ENCODE results near the gene GPR35.

GPR35 gene, protein sequence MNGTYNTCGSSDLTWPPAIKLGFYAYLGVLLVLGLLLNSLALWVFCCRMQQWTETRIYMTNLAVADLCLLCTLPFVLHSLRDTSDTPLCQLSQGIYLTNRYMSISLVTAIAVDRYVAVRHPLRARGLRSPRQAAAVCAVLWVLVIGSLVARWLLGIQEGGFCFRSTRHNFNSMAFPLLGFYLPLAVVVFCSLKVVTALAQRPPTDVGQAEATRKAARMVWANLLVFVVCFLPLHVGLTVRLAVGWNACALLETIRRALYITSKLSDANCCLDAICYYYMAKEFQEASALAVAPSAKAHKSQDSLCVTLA

DNA sequence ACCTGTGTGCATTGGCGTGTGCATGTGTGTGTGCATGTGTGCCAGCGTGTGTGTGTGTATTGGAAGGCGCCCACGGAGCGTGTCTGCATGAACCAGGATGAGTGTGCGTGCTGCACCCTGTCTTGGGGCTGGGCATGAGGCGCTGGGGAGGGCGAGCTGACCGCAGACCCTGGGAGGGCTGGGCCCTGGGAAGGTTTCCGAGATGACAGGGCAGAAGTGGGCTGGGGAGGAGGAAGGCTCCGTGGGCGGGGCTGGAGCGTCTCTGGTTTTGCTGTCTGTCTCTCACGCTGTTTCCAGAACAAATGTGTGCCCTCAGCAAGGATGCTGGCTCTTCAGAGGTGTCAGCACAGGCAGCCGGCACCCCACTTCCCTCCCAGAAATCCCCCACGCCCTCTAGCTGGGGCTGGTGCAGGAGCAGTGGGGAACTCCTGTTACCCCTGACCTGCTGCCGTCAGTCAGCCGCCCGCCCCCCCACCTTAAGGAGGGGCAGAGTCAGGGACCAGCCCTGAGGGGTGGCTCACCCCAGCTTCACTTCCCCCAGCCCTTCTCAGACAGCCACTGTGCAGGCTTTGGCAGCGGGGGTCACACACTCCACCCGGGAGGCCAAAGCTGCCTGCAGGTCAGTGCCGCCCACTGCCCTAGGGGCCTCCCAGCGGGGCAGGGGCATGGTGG is at the start of gene GPR35:
TSS of gene GPR35 (plus strand) at position 531 of the 672 bp plus-strand sequence. CDS start 4,473 bp downstream, outside the sequence.
- in situ Hi-C loops (cut with MboI; ENCODE audit: low sequenced_read_pairs) = no loop called here

DNA sequence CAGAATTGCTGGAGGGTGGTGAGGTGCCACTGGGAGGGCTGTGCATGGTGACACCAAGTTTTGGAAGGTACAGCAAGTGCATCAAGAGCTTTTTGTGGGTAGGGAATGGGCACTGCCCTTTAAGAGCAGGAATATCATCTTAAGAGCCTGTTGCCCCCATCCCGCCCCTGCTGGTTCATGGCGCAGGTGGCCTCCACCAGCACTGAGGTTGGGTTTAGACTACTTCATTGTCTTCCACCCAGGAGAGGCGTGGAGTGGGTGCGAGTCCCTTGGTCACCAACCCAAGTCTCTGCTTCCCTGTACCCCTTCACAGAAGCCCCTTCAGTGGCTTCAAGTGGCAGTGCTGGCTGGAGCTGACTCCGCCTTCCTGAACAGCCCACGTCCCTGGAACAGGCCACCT is 49.2 kb upstream of the GPR35 start:
- in situ Hi-C loops (cut with MboI; ENCODE audit: low sequenced_read_pairs) = no loop called here

DNA sequence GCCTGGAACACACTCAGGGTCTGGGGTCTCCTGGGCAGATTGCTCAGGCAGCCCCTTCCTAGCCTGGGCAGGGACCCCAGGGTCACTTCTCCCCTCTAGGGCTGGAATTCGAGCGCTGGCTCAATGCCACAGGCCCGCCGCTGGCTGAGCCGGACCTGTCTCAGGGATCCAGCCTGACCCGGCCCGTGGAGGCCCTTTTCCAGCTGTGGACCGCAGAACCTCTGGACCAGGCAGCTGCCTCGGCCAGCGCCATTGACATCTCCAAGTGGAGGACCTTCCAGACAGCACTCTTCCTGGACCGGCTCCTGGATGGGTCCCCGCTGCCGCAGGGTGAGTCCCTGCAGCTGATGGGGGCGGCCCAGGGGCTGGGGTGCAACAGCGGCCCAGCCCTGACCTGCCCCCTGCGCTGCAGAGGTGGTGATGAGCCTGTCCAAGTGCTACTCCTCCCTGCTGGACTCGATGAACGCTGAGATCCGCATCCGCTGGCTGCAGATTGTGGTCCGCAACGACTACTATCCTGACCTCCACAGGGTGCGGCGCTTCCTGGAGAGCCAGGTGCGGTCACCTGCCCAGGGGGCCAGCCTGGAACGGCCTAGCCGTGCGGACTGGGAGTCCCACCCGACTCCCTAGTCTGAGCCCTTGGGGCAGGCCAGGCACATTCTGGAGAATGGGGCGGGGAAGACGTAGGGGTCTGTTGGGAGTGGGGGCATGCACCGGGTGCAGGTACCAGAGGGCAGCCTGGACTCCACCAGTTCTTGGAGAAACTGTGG is 48.7 kb upstream of the GPR35 start:
- in situ Hi-C loops (cut with MboI; ENCODE audit: low sequenced_read_pairs) = no loop called here

DNA sequence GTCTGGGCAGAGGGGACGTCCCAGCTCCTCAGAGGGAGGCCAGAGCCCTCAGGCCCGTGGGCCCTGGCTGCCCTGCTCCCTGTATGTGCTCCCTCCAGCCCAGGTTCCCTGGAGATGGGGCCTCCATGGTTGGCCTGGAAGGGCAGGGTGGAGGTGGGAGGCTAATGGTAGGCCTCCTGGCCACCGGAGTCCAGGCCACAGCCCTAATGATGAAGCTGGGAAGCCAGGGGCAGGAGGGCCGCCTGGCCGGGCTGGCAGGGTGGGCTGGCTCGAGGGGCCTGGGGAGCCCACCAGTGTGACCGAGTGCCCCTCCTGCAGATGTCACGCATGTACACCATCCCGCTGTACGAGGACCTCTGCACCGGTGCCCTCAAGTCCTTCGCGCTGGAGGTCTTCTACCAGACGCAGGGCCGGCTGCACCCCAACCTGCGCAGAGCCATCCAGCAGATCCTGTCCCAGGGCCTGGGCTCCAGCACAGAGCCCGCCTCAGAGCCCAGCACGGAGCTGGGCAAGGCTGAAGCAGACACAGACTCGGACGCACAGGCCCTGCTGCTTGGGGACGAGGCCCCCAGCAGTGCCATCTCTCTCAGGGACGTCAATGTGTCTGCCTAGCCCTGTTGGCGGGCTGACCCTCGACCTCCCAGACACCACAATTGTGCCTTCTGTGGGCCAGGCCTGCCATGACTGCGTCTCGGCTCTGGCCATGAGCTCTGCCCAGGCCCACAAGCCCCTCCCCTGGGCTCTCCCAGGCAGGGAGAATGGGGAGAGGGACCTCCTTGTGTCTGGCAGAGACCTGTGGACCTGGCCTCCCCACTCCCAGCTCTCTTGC is 47.8 kb upstream of the GPR35 start:
- in situ Hi-C loops (cut with MboI; ENCODE audit: low sequenced_read_pairs) = no loop called here

- in situ Hi-C loops (cut with MboI; ENCODE audit: low sequenced_read_pairs) = no loop called here
Measured at GRCh38 chr2:240578110-240578450, 47.2 kb upstream of the GPR35 start.

GRCh38 chr2:240578488-240578887 is 46.8 kb upstream of the GPR35 start:
- in situ Hi-C loops (cut with MboI; ENCODE audit: low sequenced_read_pairs) = no loop called here

DNA sequence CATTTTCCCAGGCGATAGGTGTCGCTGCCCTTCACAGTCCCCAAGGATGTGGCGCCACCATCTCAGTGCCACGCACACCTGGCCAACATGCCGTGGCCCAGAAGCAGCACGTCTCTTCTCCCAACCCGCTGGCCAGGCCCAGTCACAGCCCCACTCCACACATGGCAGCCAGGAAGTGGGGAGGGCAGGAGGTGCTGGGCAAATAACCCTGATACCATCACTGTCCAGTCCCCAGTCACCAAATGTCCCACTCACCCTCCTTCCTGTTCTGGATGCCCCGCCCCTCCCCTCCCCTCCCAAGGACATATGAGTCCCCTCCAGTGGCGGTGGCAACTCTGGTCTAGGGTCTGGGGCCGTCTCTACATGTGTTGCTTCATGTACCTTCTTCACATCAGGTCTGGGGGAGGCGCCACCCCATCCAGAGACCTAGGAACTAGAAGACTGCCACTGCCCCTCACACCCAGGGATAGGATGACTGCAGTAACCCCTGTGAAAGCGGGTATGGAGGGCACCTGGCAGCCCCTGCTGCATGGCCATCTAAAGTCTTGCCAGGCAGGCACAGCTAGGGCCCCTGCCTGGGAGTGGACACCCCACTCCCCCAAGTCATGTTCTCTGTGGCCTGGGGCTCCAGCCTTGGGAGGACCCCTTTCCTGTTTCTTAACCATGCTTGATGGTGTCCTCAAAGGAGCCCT is 46.1 kb upstream of the GPR35 start:
- in situ Hi-C loops (cut with MboI; ENCODE audit: low sequenced_read_pairs) = no loop called here

DNA sequence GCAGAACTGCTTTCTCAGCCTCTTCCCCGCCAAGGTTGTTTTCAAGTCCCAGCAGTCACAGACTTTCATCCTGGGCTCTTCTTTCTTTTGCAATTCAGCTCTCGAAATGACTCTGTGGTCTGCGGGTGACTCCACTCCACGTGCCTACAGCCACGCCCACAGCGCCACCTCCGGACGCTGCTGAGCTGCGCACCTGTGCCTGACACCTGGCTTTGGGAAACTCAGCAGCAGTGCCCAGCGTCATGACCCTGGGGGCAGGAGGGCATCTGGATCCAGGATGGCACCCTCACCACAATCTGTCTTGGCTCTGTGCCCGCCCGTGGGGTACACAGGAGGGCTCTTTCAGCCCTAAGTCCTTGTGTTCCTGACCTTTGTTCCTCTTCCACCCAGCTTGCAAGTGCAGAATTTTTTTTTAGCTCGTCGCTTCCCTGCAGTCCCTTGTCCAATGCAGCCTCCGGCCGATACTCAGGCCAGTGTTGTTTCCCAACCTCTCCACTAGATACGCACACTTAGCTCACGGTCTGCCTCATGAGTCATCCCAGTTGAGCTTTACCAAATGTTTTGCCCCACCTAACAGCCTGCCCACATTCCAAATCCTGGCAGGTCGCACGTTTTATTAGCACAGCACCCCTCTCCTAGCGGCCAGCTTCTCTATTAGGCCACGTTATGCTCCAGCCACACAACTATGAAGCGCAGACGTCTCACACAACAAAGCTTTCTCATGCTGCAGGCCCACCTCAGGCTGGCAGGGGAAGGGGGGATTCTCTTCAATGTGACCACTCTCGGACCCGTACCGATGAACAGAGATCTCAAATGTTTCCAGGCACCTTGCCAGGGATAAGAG is 45.3 kb upstream of the GPR35 start:
- in situ Hi-C loops (cut with MboI; ENCODE audit: low sequenced_read_pairs) = no loop called here

- in situ Hi-C loops (cut with MboI; ENCODE audit: low sequenced_read_pairs) = no loop called here
Measured at GRCh38 chr2:240581811-240582210, 43.5 kb upstream of the GPR35 start.

DNA sequence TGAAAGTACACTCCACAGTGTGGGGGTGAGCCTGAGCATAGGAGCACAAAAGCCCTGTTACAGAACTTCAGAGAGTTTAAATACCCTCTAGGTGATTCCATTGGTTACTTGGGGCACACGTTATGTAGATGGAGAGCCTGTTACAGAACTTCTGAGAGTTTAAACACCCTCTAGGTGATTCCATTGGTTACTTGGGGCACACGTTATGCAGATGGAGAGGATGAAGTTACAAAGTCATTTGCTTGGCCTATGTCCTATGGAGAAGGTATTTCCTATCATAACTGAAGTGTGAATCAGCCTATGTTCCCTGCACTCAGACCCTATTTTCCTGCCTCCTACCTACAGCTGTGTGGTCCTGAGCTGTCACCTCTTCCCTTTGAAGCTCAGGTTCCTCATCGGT is 42.5 kb upstream of the GPR35 start:
- in situ Hi-C loops (cut with MboI; ENCODE audit: low sequenced_read_pairs) = no loop called here

GRCh38 chr2:240583774-240584173 is 41.5 kb upstream of the GPR35 start:
- in situ Hi-C loops (cut with MboI; ENCODE audit: low sequenced_read_pairs) = no loop called here

- in situ Hi-C loops (cut with MboI; ENCODE audit: low sequenced_read_pairs) = no loop called here
Measured at GRCh38 chr2:240584486-240585031, 40.7 kb upstream of the GPR35 start.

DNA sequence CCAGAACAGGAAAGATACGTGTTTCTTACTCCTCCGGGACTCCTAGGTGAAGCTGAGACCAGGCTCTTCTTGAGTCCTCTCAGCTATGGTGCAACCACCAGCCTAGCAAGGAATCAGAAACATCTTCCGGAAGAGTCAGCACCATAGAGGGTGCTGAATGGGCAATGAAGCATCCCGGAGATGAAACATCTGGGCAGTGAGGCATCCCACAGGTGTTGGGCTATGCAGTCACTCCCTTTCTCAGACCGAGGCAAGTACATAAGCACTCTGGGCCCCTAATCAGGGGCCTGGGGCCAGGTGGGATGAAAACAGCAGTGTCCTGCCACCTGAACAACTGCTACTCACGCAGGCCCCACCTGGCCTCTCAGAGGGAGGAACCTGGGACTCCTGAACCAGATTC is 40.2 kb upstream of the GPR35 start:
- in situ Hi-C loops (cut with MboI; ENCODE audit: low sequenced_read_pairs) = no loop called here

GRCh38 chr2:240585681-240586197 is 39.5 kb upstream of the GPR35 start:
- in situ Hi-C loops (cut with MboI; ENCODE audit: low sequenced_read_pairs) = no loop called here

GRCh38 chr2:240586198-240586918 is 38.9 kb upstream of the GPR35 start, which contains the start of gene CAPN10:
TSS of gene CAPN10 (plus strand) at chr2:240586734. CDS start at chr2:240586912, 178 bp downstream.
- in situ Hi-C loops (cut with MboI; ENCODE audit: low sequenced_read_pairs) = no loop called here

GRCh38 chr2:240586919-240587800 is 38.1 kb upstream of the GPR35 start:
- in situ Hi-C loops (cut with MboI; ENCODE audit: low sequenced_read_pairs) = no loop called here

DNA sequence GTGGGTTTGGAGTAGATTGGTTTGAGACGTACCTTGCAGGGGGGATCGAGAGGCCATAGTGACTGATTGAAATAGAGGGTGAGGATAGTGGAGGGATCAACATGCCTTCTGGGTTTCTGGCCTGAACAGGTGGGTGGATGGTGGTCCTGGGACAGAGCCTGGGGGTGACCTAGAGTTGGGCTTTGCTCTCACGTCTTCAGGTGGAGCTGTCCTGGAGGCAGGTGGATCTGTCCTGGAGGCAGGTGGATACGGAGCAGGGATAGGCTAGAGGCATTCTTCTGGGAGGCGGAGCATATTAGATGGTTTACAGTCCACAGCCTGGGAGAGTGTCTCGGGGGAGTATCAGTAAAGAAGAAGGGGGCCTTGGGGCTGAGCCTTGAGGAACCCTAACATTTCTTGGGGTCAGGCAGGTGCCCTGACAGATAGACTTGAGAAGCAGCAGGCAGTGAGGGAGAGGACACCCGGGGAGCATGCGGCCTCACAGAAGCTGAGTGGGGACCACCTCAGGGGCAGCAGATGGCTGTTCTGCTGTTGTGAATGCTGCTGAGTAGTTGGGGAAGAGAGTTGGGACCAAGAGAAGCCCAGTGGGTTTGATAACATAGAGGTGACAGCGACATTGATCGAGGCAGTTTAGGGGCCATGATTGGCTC is 37.1 kb upstream of the GPR35 start:
- in situ Hi-C loops (cut with MboI; ENCODE audit: low sequenced_read_pairs) = no loop called here

All from HL-60/S4 (cell line).